Measurements from ENCODE around the gene WDR41. TPM values are rescaled to one million over a fixed set of nuclear protein-coding genes. Genes with fewer than 3 reads are reported as not detected.
A peak's percentile ranks its signal among the peaks of the same experiment; 100 is the strongest.

Gene WDR41, protein sequence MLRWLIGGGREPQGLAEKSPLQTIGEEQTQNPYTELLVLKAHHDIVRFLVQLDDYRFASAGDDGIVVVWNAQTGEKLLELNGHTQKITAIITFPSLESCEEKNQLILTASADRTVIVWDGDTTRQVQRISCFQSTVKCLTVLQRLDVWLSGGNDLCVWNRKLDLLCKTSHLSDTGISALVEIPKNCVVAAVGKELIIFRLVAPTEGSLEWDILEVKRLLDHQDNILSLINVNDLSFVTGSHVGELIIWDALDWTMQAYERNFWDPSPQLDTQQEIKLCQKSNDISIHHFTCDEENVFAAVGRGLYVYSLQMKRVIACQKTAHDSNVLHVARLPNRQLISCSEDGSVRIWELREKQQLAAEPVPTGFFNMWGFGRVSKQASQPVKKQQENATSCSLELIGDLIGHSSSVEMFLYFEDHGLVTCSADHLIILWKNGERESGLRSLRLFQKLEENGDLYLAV
- 100 to 1,000 TPM in 1 of 5 donors, 10 to 100 TPM in 4; 17.5 to 103 (median 46.1) TPM for total RNA-seq
- 10 to 100 TPM; 11.4 to 28.3 (median 22.9) TPM for polyA plus RNA-seq
- long read RNA-seq, donor 1, partial matches to known transcripts: 0 of 3 reads
- long read RNA-seq, donor 1, other reads (novel, unspliced or antisense): 0 of 3 reads
- long read RNA-seq, donor 2, partial matches to known transcripts: 0 of 5 reads
- long read RNA-seq, donor 2, other reads (novel, unspliced or antisense): 0 of 5 reads
- long read RNA-seq, donor 3, partial matches to known transcripts: 0 of 2 reads
- long read RNA-seq, donor 3, other reads (novel, unspliced or antisense): 0 of 2 reads
- long read RNA-seq, donor 4: 0 reads
- long read RNA-seq, donor 5, transcript WDR41-201 (13 exons, 3,958 nt): major isoform, 7 of 18 reads
- long read RNA-seq, donor 5, partial matches to known transcripts: 11 of 18 reads
- long read RNA-seq, donor 5, other reads (novel, unspliced or antisense): 0 of 18 reads
- long read RNA-seq, donor 6, transcript WDR41-201 (13 exons, 3,958 nt): major isoform, 15 of 31 reads
- long read RNA-seq, donor 6, partial matches to known transcripts: 11 of 31 reads
- long read RNA-seq, donor 6, other reads (novel, unspliced or antisense): 0 of 31 reads
- long read RNA-seq, donor 7, transcript WDR41-201 (13 exons, 3,958 nt): major isoform, 9 of 9 reads
- long read RNA-seq, donor 7, partial matches to known transcripts: 0 of 9 reads
- long read RNA-seq, donor 7, other reads (novel, unspliced or antisense): 0 of 9 reads
- long read RNA-seq, donor 8, transcript WDR41-201 (13 exons, 3,958 nt): major isoform, 8 of 8 reads
- long read RNA-seq, donor 8, partial matches to known transcripts: 0 of 8 reads
- long read RNA-seq, donor 8, other reads (novel, unspliced or antisense): 0 of 8 reads
- long read RNA-seq, donor 9, partial matches to known transcripts: 0 of 4 reads
- long read RNA-seq, donor 9, other reads (novel, unspliced or antisense): 0 of 4 reads
- long read RNA-seq, donor 10, partial matches to known transcripts: 0 of 2 reads
- long read RNA-seq, donor 10, other reads (novel, unspliced or antisense): 0 of 2 reads

DNA sequence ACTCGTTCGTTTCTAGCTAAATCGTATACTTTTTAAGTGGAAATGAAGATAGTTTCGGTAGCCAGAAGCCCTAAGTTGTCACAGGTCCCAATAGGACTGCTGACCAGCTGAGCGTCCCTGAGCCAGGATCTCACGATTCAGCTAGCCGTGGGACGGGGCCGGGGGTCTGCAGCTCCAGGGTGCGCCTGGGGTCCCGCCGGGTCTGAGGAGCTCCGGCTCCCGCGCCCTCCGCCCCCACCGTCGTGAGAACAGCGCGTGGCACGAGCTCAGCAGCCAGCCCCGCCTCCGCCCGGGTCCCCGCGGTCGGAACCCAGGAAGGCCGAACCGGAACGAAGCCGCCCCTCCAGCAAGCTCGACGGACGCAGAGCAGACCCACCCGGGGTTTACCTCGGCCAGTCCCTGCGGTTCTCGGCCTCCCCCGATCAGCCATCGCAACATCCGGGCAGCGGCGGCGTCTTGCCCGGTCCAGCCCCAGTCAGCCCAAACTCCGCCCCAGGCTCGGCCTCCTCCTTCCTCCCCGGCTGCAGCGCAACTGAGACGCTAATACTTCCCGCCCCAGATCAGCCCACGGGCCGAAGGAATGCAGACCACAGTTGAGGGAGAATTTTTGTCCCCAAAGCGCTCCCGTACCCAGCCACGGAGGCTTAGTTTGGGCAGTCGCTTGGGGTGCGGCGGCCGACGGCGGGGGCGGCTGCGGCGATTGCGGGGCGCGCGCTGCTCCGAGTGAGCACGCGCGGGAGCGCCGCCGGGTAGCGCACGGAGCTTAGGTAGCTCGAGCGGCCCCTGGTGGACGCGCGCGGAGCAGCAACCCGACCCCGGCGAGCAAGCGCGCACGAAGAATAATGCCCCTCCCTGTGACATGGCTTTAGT lies at the start of gene WDR41:
Gene WDR41, minus strand, starts transcription at position 534 of the 870 bp plus-strand sequence. Its CDS starts 96 bp downstream, at position 438.
- peak within 1 kb of the TSS; percentile 72 to 85 (median 77) for H3K4me3 ChIP-seq
- DNase-seq: peak; percentile 91 to 98
- peaks cover 5 to 39% (median 18%) of the 10 kb centered on the region in 4 donors for H3K4me1 ChIP-seq
- TF ChIP-seq POLR2AphosphoS5 (IDR thresholded peaks at IDR 0.05) (peak; percentile 57 to 90 (median 69)), EP300 (IDR thresholded peaks at IDR 0.05) (no peak), POLR2A (IDR thresholded peaks at IDR 0.05) (peak in 1 of 4 donors; percentile 7)
- TF ChIP-seq, protein P1, sequence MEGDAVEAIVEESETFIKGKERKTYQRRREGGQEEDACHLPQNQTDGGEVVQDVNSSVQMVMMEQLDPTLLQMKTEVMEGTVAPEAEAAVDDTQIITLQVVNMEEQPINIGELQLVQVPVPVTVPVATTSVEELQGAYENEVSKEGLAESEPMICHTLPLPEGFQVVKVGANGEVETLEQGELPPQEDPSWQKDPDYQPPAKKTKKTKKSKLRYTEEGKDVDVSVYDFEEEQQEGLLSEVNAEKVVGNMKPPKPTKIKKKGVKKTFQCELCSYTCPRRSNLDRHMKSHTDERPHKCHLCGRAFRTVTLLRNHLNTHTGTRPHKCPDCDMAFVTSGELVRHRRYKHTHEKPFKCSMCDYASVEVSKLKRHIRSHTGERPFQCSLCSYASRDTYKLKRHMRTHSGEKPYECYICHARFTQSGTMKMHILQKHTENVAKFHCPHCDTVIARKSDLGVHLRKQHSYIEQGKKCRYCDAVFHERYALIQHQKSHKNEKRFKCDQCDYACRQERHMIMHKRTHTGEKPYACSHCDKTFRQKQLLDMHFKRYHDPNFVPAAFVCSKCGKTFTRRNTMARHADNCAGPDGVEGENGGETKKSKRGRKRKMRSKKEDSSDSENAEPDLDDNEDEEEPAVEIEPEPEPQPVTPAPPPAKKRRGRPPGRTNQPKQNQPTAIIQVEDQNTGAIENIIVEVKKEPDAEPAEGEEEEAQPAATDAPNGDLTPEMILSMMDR (IDR thresholded peaks at IDR 0.05): peak in 5 of 7 experiments; percentile 75 to 96 (median 95)
- 0 to 1% (median 0%) methylated on average over 48 to 89 of the region's 90 CpGs for WGBS, 5 donors
- no peaks in the 10 kb centered on the region for H3K27me3 ChIP-seq
- intact Hi-C loops (cut with DNase I; ENCODE audit: low total_unique reads): loop anchor here (5.0 kb wide), 1 partner anchor 355 kb away; no protein-coding TSS in a partner anchor
- H3K27ac ChIP-seq: peak within 1 kb of the TSS; percentile 95 to 97 (median 96)
- peaks cover 0 to 5% (median 2%) of the 10 kb centered on the region in 4 donors for H3K36me3 ChIP-seq
- no peaks in the 10 kb centered on the region for H3K9me3 ChIP-seq

- no peak overlapping the region for H3K27ac ChIP-seq
- no peaks in the 10 kb centered on the region for H3K36me3 ChIP-seq
- no peaks in the 10 kb centered on the region for H3K4me1 ChIP-seq
- WGBS, 5 donors: 59 to 68% (median 66%) methylated on average over 3 of the region's 3 CpGs
- DNase-seq: no peak
- no peaks in the 10 kb centered on the region for H3K9me3 ChIP-seq
- no peak overlapping the region for H3K4me3 ChIP-seq
- TF ChIP-seq, protein P1 (IDR thresholded peaks at IDR 0.05): no peak
- no peak for TF ChIP-seq POLR2AphosphoS5 (IDR thresholded peaks at IDR 0.05)
- no peak for TF ChIP-seq EP300 (IDR thresholded peaks at IDR 0.05)
- TF ChIP-seq POLR2A (IDR thresholded peaks at IDR 0.05): no peak
- intact Hi-C loops (cut with DNase I; ENCODE audit: low total_unique reads): no loop called here
- peaks cover 0 to 2% (median 0%) of the 10 kb centered on the region in 3 donors for H3K27me3 ChIP-seq
Observed at GRCh38 chr5:77531297-77531696, 39.2 kb upstream of the WDR41 start.

DNA sequence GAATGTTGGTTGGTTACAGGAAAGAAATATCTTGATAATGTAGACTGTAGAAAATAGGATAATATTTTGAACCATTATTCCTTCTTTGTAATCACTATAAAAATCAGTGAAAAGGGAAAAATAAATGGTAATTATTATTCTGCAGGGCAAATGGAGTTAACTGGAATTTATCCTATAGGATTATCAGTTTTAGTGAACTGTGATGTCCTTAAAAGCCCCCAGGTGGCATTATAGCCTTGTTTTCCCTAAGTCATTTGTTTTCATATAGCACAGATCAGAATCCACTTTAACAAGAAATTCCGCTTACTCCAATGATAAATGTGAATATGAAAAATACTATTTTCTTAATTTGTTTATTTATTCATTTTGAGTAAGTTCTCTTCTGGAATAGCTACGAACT lies 26.2 kb upstream of the WDR41 start:
- peaks cover 0 to 4% (median 0%) of the 10 kb centered on the region in 3 donors for H3K27me3 ChIP-seq
- H3K4me1 ChIP-seq: no peaks in the 10 kb centered on the region
- H3K27ac ChIP-seq: no peak overlapping the region
- no peak for TF ChIP-seq POLR2AphosphoS5 (IDR thresholded peaks at IDR 0.05)
- TF ChIP-seq, protein P1 (IDR thresholded peaks at IDR 0.05): no peak
- no peak for TF ChIP-seq POLR2A (IDR thresholded peaks at IDR 0.05)
- TF ChIP-seq EP300 (IDR thresholded peaks at IDR 0.05): no peak
- H3K36me3 ChIP-seq: no peaks in the 10 kb centered on the region
- DNase-seq: peak in 1 of 2 donors; percentile 3
- WGBS, 5 donors: 51 to 67% (median 61%) methylated on average over 2 of the region's 2 CpGs
- H3K4me3 ChIP-seq: no peak overlapping the region
- no peaks in the 10 kb centered on the region for H3K9me3 ChIP-seq
- intact Hi-C loops (cut with DNase I; ENCODE audit: low total_unique reads): no loop called here
